ENCODE data around the gene CHTF8. TPM values are rescaled to one million over a fixed set of nuclear protein-coding genes. Genes with fewer than 3 reads are reported as not detected.

The CHTF8 gene
- polyA plus RNA-seq, 1 experiment = 84.8 TPM

DNA sequence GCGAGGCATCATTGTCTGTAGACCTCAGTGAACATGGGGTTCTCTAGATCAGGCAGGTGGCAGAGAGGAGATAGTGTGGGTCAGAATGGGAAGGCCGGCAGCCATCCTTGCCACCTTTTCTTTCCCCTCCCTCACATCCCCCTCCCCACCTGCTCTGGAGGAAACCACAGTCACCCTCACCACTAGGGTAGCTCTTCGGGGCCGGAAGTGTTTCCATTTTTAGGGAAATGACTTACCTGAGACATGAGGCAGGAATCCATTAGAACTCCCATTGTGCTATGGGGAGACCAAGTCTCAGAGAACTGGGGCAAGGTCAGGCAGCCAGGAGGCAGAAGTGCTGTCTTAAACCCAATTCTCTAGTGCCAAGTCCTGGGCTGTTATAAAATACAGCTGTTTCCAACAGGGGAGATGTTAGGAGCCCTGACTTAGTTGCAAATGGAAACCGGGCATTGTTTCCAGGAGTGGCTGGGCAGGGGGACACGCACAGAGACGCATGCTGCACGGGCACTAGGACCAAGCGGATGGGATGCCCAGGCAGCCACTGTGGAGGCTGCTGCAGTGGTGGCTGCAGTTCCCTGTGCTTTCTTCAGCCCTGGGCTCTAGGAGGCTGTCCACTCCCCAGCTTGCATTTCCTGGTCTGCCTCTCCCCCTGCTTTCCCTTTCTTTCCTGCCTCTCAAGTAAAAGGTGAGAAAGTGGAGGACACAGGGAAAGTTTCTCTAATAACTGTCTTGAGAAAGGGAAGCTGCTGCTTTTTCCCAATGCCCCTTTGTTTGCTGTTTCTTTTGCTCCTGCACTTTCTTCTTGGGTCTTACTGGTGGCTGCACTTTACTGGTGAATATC, 24.1 kb downstream of the CHTF8 start:
- no peak for TF ChIP-seq CTCF (IDR thresholded peaks at IDR 0.05; ENCODE audit: low read depth, low read length)
- POLR2A ChIA-PET = interaction anchor here (0.6 kb wide), 1 partner anchor 16 kb away, joined by 12 read pairs; no protein-coding TSS in a partner anchor
- Histone ChIP-seq H3K4me3 (ENCODE audit: low read depth, low read length) (no peak overlapping the region), H3K27me3 (ENCODE audit: control insufficient read depth, insufficient read depth, low read length) (peaks cover 2% of the 10 kb centered on the region), H3K27ac (ENCODE audit: low read depth, low read length) (no peak overlapping the region), H3K9me3 (ENCODE audit: control insufficient read depth, insufficient read depth, low read length) (no peaks in the 10 kb centered on the region; the same call in 1 of the 2 replicates)
- CTCF ChIA-PET = interaction anchor here (1.2 to 1.6 kb wide), 2 partner anchors 16 to 261 kb away, joined by 3 to 5 read pairs; no protein-coding TSS in a partner anchor
- DNase-seq (ENCODE audit: low read depth, low spot score) = no peak

DNA sequence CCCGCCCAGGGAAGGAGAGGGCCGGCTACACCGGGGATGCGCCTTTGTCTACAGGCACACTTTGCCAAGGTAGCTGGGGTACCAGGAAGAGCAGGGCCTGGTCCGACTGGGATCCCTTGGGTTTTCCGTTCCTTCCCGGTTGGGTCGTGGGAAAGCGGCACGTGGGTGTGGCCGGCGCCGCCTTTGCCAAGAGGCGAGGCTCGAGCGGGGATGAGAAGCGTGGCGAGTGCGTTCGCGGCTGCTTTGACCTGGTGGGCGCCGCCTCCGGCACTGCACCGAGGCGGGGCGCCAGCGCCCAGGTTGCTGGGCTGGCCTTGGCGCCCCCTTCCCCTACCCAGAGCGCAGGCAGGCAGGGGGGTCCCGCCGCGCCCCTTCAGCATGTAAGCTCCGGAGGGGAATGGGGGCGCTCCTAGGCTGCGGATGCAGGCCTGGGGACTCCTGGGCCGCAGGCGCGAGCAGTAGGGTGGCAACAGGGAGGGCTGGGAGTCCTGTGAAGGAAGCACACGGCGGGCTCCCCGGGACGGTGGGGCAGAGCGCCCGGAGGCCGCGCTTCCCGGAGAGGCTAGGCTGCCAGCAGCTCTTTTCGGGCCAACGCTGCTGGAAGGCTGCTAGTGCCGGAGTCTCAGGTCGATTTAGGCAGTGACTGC, 24.9 kb downstream of the CHTF8 start:
- ChIA-PET POLR2A (no interaction called here), CTCF (interaction anchor here (1.6 kb wide), 1 partner anchor 260 kb away, joined by 5 read pairs; no protein-coding TSS in a partner anchor)
- no peak overlapping the region for H3K27ac ChIP-seq (ENCODE audit: low read depth, low read length)
- TF ChIP-seq CTCF (IDR thresholded peaks at IDR 0.05; ENCODE audit: low read depth, low read length) = no peak
- peak overlapping the region; percentile 62; the same call in 1 of the 2 replicates for H3K4me3 ChIP-seq (ENCODE audit: low read depth, low read length)
- no peaks in the 10 kb centered on the region; the same call in 1 of the 2 replicates for H3K9me3 ChIP-seq (ENCODE audit: control insufficient read depth, insufficient read depth, low read length)
- peaks cover 2% of the 10 kb centered on the region for H3K27me3 ChIP-seq (ENCODE audit: control insufficient read depth, insufficient read depth, low read length)
- no peak for DNase-seq (ENCODE audit: low read depth, low spot score)

GRCh38 chr16:69106491-69107315, 25.7 kb downstream of the CHTF8 start:
- Histone ChIP-seq H3K27ac (ENCODE audit: low read depth, low read length) (no peak overlapping the region), H3K4me3 (ENCODE audit: low read depth, low read length) (peak overlapping the region; percentile 62), H3K9me3 (ENCODE audit: control insufficient read depth, insufficient read depth, low read length) (no peaks in the 10 kb centered on the region; the same call in 1 of the 2 replicates), H3K27me3 (ENCODE audit: control insufficient read depth, insufficient read depth, low read length) (peaks cover 2% of the 10 kb centered on the region)
- ChIA-PET POLR2A (no interaction called here), CTCF (interaction anchor here (1.4 kb wide), 1 partner anchor 23 kb away, joined by 3 read pairs; no protein-coding TSS in a partner anchor)
- no peak for TF ChIP-seq CTCF (IDR thresholded peaks at IDR 0.05; ENCODE audit: low read depth, low read length)
- DNase-seq (ENCODE audit: low read depth, low spot score) = no peak

- H3K9me3 ChIP-seq (ENCODE audit: control insufficient read depth, insufficient read depth, low read length) = no peaks in the 10 kb centered on the region; the same call in 1 of the 2 replicates
- CTCF ChIA-PET = interaction anchor here (0.8 to 1.5 kb wide), 5 partner anchors 13 to 262 kb away, joined by 3 to 7 read pairs (median 4); no protein-coding TSS in a partner anchor
- peaks cover 2% of the 10 kb centered on the region for H3K27me3 ChIP-seq (ENCODE audit: control insufficient read depth, insufficient read depth, low read length)
- no peak within 1 kb of the TSS for H3K27ac ChIP-seq (ENCODE audit: low read depth, low read length)
- no peak for TF ChIP-seq CTCF (IDR thresholded peaks at IDR 0.05; ENCODE audit: low read depth, low read length)
- DNase-seq (ENCODE audit: low read depth, low spot score) = no peak
- H3K4me3 ChIP-seq (ENCODE audit: low read depth, low read length) = peak within 1 kb of the TSS; percentile 62
- POLR2A ChIA-PET = interaction anchor here (0.6 kb wide), 4 partner anchors 36 to 301 kb away, joined by 4 to 8 read pairs (median 6); no protein-coding TSS in a partner anchor
Measured at GRCh38 chr16:69105501-69106361, 26.7 kb downstream of the CHTF8 start, which contains the start of gene HAS3. Gene HAS3 (plus strand): TSS chr16:69105653. CDS start chr16:69109396, 3,743 bp downstream.
